ENCODE results near the gene GART. TPM values are rescaled to one million over a fixed set of nuclear protein-coding genes. Genes with fewer than 3 reads are reported as not detected.
A peak's percentile ranks its signal among the peaks of the same experiment; 100 is the strongest.

GART gene
- polyA plus RNA-seq, 1 experiment = 26.1 TPM

DNA sequence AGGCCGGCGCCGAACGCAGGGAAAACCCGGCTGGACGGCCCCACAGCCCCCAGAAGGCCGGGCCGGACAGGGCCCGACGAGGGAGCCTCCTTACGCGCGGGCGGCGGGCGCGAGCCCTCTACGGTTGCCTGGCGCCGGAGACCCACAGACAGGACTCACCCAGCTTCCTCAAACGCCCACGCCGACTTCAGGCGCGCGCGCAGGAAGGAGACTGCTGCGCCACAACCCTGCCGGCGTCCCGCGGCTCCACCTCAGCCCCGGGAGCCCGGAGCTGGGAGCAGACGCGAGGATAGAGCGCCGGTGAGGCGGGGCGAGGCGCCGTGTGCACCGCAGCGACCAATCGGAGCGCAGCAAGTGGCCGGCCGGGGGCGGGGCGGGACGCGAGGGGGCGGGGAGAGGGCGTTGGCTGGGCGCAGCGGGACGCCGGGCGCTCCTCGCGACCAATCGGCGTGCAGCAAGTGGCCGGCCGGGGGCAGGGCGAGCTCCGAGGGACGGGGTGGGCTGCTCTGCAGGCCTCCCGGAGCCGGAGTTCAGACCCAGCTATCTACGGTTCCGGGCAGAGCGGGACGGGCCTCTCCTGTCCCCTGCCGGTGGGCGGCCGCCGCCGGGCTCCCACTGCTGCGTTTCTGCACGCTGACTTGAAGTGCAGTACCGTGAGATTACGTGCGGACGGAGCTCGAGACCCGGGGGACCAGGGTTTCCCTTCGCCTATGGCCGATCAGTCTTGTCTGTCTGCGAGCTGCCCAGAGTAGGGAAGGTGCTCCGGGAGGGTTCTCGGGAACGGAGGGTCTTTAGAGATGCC, 62.0 kb downstream of the GART start, which contains the start of gene TMEM50B:
TMEM50B (minus strand) TSS at position 296 of the 802 bp plus-strand sequence. CDS start 11,089 bp downstream, outside the sequence.
- TF ChIP-seq, protein P1, sequence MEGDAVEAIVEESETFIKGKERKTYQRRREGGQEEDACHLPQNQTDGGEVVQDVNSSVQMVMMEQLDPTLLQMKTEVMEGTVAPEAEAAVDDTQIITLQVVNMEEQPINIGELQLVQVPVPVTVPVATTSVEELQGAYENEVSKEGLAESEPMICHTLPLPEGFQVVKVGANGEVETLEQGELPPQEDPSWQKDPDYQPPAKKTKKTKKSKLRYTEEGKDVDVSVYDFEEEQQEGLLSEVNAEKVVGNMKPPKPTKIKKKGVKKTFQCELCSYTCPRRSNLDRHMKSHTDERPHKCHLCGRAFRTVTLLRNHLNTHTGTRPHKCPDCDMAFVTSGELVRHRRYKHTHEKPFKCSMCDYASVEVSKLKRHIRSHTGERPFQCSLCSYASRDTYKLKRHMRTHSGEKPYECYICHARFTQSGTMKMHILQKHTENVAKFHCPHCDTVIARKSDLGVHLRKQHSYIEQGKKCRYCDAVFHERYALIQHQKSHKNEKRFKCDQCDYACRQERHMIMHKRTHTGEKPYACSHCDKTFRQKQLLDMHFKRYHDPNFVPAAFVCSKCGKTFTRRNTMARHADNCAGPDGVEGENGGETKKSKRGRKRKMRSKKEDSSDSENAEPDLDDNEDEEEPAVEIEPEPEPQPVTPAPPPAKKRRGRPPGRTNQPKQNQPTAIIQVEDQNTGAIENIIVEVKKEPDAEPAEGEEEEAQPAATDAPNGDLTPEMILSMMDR (IDR thresholded peaks at IDR 0.05; ENCODE audit: low read depth, low read length) = peak; percentile 45; the same call in 1 of the 2 replicates
- CTCF ChIA-PET = interaction anchor here (0.6 to 1.8 kb wide), 10 partner anchors 9 to 486 kb away, joined by 3 to 17 read pairs (median 4); no protein-coding TSS in a partner anchor
- POLR2A ChIA-PET = interaction anchor here (0.6 to 2.9 kb wide), 15 partner anchors 11 to 867 kb away, joined by 3 to 64 read pairs (median 3); partner anchors contain the start of genes CFAP298, DNAJC28, DONSON and IFNAR1

DNA sequence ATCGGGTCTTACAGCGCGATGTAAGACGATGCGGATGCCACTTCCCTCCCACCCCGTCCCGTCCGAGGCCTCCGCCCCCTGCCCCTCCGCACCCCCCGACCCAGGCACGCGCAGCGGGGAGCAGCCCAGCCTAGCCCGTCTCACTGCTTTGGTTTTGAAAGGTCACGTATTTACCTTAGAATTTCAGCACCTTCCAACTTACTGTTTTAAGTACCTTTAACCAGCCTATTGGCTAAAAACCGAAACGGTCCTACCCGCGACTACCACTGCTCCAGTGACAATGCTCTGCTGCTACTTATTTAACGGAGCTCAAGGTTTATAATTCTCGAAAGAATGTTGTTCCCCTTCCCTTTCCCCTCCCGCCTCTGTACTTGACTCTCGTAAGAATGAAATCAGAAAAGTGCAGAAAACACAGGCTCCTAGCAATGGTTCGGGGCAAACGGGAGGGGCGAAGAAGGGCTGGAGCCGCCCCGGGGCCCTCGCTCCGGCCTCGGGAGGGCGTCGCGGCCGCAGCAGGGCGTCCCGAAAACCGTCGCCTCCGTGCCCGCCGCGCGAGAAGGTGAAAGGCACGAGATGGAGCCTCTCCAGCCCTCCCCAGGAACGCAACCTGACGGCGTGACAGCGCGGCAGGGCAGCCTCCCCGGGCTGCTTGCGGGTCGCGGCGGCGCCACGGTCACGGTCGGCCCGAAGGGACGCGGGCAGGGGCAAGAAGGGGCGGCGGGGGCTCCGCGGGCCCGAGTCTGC, 62.8 kb downstream of the GART start:
- TF ChIP-seq, protein P1 (IDR thresholded peaks at IDR 0.05; ENCODE audit: low read depth, low read length) = 0 out of 2 replicates have a peak, but pooled peaks have one; percentile 10
- Histone ChIP-seq H3K27ac (ENCODE audit: low read depth, low read length) (peak overlapping the region; percentile 77), H3K4me3 (ENCODE audit: low read depth, low read length) (peak overlapping the region; percentile 77), H3K9me3 (ENCODE audit: control insufficient read depth, insufficient read depth, low read length) (no peaks in the 10 kb centered on the region), H3K27me3 (ENCODE audit: control insufficient read depth, insufficient read depth, low read length) (no peaks in the 10 kb centered on the region)
- CTCF ChIA-PET = interaction anchor here (0.6 to 1.8 kb wide), 6 partner anchors 10 to 485 kb away, joined by 3 to 17 read pairs (median 4); no protein-coding TSS in a partner anchor
- DNase-seq (ENCODE audit: low read depth, low spot score) = no peak
- POLR2A ChIA-PET = interaction anchor here (0.8 to 2.9 kb wide), 5 partner anchors 12 to 751 kb away, joined by 3 to 64 read pairs (median 5); partner anchors contain the start of genes DNAJC28, DONSON, SON and SYNJ1

More for the DNA sequence above, 62.0 kb downstream of the GART start, which contains the start of gene TMEM50B:
- peak; percentile 91 for DNase-seq (ENCODE audit: low read depth, low spot score)
- no peaks in the 10 kb centered on the region for H3K27me3 ChIP-seq (ENCODE audit: control insufficient read depth, insufficient read depth, low read length)
- peak within 1 kb of the TSS; percentile 85 for H3K27ac ChIP-seq (ENCODE audit: low read depth, low read length)
- no peaks in the 10 kb centered on the region for H3K9me3 ChIP-seq (ENCODE audit: control insufficient read depth, insufficient read depth, low read length)
- H3K4me3 ChIP-seq (ENCODE audit: low read depth, low read length) = peak within 1 kb of the TSS; percentile 82

DNA sequence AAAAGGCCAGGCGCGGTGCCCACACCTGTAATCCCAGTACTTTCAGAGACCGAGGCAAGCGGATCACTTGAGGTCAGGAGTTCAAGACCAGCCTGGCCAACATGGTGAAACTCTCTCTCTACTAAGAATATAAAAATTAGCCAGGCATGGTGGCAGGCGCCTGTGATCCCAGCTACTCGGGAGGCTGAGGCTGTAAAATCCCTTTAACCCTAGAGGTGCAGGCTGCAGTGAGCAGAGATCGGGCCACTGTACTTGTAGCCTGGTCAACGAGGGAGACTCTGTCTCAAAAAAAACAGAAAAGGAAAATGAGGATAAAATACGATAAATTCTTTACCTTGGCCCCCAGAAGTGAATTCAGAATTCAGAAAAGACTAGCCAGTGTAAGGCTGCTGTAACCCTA, 63.7 kb downstream of the GART start:
- DNase-seq (ENCODE audit: low read depth, low spot score) = no peak
- Histone ChIP-seq H3K4me3 (ENCODE audit: low read depth, low read length) (peak overlapping the region; percentile 77), H3K27ac (ENCODE audit: low read depth, low read length) (no peak overlapping the region), H3K9me3 (ENCODE audit: control insufficient read depth, insufficient read depth, low read length) (no peaks in the 10 kb centered on the region), H3K27me3 (ENCODE audit: control insufficient read depth, insufficient read depth, low read length) (no peaks in the 10 kb centered on the region)
- POLR2A ChIA-PET = no interaction called here
- CTCF ChIA-PET = no interaction called here
- TF ChIP-seq, protein P1 (IDR thresholded peaks at IDR 0.05; ENCODE audit: low read depth, low read length) = no peak

DNA sequence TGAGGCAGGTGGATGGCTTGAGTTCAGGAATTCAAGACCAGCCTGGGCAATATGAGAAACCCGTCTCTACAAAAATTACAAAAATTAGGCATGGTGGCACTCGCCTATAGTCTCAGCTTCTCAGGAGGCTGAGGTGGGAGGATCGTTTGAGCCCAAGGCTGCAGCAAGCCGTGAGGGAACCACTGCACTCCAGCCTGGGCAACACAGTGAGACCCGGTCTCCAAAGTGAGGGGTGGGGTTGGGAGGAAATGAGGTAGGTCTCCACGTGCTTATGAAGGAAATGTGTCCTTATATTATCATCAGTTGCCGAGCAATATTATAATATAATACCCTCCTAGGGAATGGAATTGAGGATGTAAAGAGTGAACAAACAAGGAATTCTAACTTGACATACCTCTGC, 64.9 kb downstream of the GART start:
- POLR2A ChIA-PET = no interaction called here
- Histone ChIP-seq H3K27ac (ENCODE audit: low read depth, low read length) (no peak overlapping the region), H3K9me3 (ENCODE audit: control insufficient read depth, insufficient read depth, low read length) (no peaks in the 10 kb centered on the region), H3K4me3 (ENCODE audit: low read depth, low read length) (no peak overlapping the region), H3K27me3 (ENCODE audit: control insufficient read depth, insufficient read depth, low read length) (no peaks in the 10 kb centered on the region)
- DNase-seq (ENCODE audit: low read depth, low spot score) = no peak
- CTCF ChIA-PET = no interaction called here
- TF ChIP-seq, protein P1 (IDR thresholded peaks at IDR 0.05; ENCODE audit: low read depth, low read length) = no peak
